GM12864 (cell line): ENCODE data around the gene TRMT10B.

Source experiments
- DNase-seq: peaks from one replicate; pipeline ENCODE4 v3.0.0-alpha.2; 2011; ENCODE audit warnings: low read depth
- H3K4me3 ChIP-seq: 2 replicates; pipeline ENCODE4 v1.5.1; 2011; ENCODE audit warnings: mild to moderate bottlenecking, low read depth, low read length, control low read depth
- TF ChIP-seq, protein P1 (sequence below): IDR thresholded peaks from 2 replicates; pipeline ENCODE4 v1.5.1; 2011; ENCODE audit warnings: low read depth, mild to moderate bottlenecking, moderate library complexity, low read length, control low read depth, inconsistent platforms; ENCODE audit errors: missing control alignments

TRMT10B gene

DNA sequence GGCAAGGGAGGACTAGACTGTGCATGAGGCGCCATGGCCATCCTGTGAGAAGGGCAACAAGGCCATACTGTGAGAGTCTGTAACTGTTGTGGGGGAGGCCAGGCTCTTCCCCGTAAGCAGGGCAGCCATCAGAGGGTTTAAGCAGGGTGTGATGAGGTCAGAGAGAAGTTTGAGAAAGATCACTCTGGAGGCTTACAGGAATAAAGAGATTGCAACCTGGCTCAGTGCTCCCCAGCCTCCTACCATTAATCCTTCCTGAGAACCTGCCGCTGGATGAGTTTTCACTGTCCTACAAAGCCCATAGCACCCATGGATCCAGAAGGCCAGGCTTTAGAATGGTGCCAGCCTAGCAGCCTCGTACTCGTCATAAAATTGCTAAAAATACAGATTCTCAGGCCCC, 14.4 kb upstream of the TRMT10B start:
- DNase-seq = no peak
- TF ChIP-seq, protein P1, sequence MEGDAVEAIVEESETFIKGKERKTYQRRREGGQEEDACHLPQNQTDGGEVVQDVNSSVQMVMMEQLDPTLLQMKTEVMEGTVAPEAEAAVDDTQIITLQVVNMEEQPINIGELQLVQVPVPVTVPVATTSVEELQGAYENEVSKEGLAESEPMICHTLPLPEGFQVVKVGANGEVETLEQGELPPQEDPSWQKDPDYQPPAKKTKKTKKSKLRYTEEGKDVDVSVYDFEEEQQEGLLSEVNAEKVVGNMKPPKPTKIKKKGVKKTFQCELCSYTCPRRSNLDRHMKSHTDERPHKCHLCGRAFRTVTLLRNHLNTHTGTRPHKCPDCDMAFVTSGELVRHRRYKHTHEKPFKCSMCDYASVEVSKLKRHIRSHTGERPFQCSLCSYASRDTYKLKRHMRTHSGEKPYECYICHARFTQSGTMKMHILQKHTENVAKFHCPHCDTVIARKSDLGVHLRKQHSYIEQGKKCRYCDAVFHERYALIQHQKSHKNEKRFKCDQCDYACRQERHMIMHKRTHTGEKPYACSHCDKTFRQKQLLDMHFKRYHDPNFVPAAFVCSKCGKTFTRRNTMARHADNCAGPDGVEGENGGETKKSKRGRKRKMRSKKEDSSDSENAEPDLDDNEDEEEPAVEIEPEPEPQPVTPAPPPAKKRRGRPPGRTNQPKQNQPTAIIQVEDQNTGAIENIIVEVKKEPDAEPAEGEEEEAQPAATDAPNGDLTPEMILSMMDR = no peak
- no peak overlapping the region for H3K4me3 ChIP-seq

DNA sequence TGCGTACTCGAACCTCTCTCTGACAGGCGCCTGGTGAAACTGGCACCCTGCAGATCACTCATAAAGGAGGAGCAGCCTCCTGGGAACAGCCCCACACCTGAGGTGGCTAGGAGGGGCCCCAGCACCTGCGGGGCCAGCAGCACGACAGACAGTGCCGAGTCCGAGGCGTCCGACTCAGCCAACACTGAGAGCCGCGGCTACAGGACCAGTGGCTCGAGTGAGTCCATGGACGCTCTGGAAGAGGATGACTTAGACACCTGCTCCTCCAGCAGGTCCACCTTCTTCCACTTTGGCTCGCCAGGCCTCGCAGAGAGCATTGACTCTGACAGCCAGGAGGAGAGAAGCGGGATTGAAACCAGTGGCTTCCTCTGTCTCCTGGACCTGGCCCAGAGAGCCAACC, 13.5 kb upstream of the TRMT10B start:
- no peak overlapping the region for H3K4me3 ChIP-seq
- no peak for DNase-seq
- TF ChIP-seq, protein P1 = no peak

DNA sequence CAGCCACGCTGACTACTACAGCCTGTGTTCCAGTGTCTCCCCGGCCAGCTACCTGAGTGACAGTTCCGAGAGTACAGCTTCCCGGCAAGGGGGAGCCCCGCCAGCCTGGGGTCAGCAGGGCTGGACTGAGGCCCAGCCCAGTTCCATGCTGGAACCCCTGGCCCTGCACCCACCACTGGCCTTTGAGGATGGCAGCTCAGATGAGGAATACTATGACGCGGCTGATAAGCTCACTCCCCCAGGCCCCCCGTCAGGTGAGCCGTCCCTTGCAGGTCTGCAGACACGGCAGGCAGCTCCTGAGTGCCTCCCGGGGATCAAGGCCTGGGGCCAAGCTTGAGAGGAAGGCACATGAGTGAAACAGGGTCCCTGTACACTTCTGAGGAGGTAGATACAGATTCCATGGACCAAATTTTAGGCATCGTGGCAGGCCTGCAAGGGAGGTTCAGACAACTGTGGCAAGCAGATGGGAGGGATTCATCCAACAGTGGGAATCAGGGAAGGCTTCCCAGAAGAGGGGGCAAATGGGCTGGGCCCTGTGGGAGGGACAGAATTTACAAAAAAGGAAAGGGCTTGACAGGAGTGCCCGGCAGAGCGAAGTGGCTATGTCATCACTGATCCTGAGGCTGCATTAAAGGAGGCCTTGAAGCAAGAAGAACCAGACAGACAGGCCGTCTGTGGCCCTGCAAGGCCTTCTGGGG, 12.8 kb upstream of the TRMT10B start:
- DNase-seq = no peak
- no peak overlapping the region for H3K4me3 ChIP-seq
- TF ChIP-seq, protein P1 = no peak

DNA sequence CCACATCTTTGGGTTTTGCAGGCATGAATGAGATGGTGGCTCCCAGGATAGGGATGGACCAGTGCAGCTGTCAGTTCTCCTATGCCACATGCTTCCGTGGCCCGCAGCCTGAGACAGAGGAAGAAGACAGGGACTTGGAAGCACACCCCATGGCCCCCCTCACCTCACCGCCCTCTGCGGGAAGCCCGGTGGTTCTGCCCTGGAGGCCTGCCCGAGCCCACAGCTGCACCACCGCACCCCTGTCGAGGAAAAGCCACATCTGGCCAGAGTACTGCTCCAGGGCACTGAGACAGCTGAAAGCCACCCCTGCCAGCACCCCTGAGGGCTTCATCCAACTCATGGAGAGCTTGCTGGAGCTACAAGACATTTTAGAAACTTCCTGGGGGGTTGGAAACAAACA, 7.6 kb upstream of the TRMT10B start:
- DNase-seq = no peak

DNA sequence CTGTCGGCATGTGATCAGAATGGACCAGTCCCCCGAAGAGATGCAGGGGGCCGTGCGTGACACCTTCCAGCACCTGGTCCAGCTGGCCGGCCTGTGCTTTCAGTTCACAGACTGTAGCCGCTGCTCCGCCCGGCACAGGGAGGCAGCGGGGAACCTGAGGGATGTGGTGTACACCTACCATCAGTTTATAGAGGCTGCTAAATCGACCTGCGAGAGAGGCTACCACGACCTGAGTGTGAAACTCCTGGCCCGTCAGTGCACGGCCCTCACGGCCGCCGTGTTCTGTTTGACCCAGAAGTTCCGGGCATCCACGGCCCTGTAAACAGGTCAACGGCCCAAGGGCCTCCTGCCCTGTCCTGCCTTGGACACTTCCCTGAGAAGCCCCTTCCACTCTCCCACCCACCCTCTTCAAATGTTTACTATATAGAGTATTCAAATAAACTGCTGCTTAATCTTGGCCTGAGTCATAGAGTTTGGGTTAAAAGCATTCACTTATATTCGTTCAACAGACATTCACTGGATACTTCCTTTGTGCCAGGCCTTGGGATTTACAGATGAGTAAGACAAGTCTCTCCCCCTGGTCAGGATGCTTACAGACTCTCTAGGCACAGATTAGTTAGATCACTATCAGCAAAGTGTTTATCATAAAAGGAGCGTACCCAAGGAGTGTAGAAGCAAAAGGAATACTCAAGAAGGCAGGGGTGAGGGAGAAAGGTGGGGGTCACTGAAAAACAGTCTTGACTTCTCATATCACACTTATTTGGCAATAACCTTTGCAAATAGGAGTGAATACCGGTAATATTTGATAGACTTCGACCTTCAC, 6.9 kb upstream of the TRMT10B start:
- DNase-seq = no peak
- H3K4me3 ChIP-seq = no peak overlapping the region
- TF ChIP-seq, protein P1 = no peak

More for the DNA sequence above, 7.6 kb upstream of the TRMT10B start:
- TF ChIP-seq, protein P1 = no peak
- H3K4me3 ChIP-seq = no peak overlapping the region

DNA sequence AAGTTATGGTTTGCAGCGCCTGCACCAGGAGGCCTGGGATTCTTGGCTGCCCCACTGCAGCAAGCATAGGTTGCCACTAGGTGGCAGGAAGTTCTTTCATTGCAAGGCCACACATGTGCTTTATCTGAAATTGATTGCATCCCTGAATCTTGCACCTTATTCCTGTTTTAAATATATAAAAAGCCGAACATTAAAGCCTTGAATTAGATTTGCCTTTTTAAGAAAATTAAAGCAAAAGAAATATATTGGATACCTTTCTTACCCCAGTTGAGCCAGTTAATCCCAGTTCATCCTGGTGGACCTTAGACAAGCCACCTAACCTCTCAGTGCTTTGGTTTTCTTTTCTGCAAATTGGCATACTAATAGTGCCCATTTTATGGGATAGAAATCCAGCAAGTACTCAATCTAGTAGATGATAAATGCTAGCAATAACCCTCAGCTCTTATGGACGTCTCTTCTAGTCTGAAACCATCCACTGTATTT, 6.3 kb upstream of the TRMT10B start:
- H3K4me3 ChIP-seq = no peak overlapping the region

More for the DNA sequence above, 6.3 kb upstream of the TRMT10B start:
- TF ChIP-seq, protein P1 = peak; percentile 91
- peak; percentile 21 for DNase-seq
